GM10847 (cell line): ENCODE data around the gene LAMA2.

ENCODE experiments used
- POLR2A ChIP-seq: IDR thresholded peaks from 2 replicates; pipeline ENCODE4 v1.6.1; 2011; ENCODE audit not compliant: insufficient read length; ENCODE audit errors: extremely low read depth

LAMA2 gene

GRCh38 chr6:129476810-129477209 lies 593.9 kb downstream of the LAMA2 start:
- TF ChIP-seq POLR2A = no peak

- TF ChIP-seq POLR2A = no peak
These were observed 595.4 kb downstream of the LAMA2 start for GRCh38 chr6:129478379-129478778.

GRCh38 chr6:129481706-129482105 lies 598.8 kb downstream of the LAMA2 start:
- no peak for TF ChIP-seq POLR2A

DNA sequence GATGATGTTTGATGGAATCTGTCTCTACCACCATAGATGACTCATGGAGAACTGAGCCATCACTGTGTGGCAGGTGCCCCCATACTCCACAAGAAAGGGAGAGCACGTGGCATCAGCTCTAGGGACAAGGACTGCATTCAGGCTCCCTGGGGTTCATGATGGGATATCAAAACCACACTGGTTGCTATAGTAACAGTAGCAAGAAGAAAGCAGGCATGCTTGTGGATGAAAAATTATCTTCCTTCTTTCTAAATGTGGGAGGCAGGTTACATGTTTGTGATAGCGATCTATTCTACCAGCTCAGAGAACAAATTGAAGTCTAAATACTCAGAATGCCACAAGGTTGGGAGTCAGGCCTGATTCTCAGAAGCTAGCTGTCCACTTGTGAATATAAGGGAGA lies 602.8 kb downstream of the LAMA2 start:
- no peak for TF ChIP-seq POLR2A

DNA sequence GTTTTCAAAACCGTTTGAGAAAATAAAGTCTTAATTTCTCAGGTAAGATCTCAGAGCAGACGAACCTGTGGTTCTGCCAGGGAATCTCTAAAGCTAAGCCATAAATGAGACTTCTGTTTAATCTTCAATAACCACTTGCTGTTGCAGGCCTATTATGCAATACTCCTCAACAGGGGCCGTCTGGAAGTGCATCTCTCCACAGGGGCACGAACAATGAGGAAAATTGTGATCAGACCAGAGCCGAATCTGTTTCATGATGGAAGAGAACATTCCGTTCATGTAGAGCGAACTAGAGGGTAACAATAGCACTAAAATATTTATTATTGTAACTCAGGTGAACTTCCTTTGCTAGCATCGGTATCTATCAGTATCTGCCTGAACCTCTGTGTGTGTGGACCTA lies 603.4 kb downstream of the LAMA2 start:
- no peak for TF ChIP-seq POLR2A

DNA sequence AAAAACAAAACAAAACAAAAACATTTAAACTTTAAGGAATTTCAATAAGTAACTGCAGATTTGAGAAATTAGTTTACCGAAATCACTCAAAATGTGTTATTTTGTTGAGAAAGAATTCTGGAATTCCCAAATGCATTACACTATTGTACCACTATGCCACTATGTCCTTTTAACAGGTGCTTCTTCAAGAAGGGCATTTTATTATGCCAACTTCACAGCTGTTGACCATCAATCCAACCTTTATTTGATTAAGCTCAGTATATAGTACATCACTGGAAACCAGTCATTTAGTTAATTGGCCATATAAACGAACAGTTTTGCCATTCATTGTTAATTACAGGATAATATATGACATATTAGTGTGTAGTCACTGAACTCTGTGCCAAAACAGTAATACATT lies 605.4 kb downstream of the LAMA2 start:
- TF ChIP-seq POLR2A = no peak

- TF ChIP-seq POLR2A = no peak
These were observed 606.4 kb downstream of the LAMA2 start for GRCh38 chr6:129489215-129489765.

DNA sequence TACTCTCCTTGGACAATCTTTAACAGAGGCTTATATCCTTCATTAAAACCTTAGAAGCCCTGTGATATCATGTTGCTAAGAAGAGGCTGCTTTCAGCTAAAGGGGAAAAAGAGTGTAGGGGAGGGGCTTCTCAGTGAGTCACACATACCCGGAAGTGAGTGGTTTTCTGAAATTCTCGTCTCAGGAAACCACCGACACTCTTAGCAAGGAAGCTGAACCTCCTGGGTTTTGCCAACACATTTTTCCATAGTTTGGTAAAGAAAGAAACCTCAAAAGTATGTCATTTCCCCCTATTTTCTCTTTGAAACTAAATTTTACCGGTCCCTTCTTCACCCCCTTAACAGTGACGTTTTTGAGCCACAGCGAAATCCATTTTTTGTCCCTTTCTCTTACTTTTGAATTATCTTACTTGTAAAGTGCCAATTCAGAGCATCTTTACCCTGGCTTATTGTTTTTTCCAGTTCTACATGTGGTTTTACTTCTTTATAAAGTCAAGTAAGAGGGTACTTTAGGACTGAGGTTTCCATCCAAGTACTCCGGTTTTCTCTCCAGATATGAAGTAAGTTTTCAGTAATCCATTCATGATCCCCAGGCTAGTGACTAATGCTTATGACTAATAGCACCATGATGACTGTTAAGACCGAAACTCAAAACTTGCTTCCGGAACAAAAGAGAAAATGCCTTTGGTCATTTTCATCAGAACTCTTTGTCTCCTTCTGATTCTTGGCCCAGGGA lies 607.8 kb downstream of the LAMA2 start:
- TF ChIP-seq POLR2A = no peak

GRCh38 chr6:129491436-129491835 lies 608.5 kb downstream of the LAMA2 start:
- no peak for TF ChIP-seq POLR2A

- TF ChIP-seq POLR2A = no peak
These were observed 609.3 kb downstream of the LAMA2 start for GRCh38 chr6:129492260-129492659.

DNA sequence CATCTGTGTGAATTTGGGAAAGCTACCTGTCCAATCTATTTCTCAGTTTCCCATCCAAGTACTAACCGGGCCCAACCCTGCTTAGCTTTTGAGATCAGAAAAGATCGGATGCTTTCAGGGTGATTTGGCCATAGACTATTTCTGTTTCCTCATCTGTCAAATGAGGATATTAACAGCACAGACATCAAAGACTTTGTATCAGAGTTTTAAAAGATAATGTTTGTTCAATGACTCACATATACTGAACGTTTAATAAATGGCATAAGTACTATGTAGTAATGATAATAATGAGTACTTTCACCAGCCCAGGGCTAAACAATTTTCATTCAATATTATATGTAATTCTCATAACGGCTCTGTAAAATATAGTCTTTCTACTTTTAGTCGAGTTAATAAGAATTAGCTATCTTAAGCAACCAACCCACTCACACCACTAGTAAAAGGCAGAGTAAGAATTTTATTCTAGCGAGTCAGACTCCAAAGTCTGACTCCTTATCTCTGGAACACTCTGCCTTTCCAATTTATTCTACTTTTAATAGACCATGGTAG lies 610.5 kb downstream of the LAMA2 start:
- no peak for TF ChIP-seq POLR2A

- TF ChIP-seq POLR2A = no peak
These were observed 611.2 kb downstream of the LAMA2 start for GRCh38 chr6:129494099-129494498.

DNA sequence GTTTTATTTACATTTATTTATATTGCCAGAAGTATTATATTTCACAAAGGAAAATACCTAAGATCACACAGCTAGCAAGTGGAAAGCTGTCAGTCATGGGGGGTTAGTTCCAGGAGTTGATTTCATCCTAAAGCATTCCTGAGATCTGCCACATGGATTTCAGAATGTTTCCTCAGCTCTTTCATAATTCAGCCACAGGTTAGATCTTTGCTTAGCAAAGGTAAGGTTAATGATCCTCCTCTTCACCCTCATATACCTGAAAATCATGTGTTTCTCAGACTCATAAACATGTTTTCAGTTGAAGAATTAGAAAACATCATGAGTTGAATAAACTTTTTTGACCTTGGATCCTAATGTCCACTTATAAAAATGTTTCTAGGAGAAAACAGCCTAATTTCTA lies 611.6 kb downstream of the LAMA2 start:
- TF ChIP-seq POLR2A = no peak

GRCh38 chr6:129495652-129496051 lies 612.7 kb downstream of the LAMA2 start:
- TF ChIP-seq POLR2A = no peak

- no peak for TF ChIP-seq POLR2A
These were observed 614.8 kb downstream of the LAMA2 start for GRCh38 chr6:129497481-129498441.

- TF ChIP-seq POLR2A = no peak
These were observed 615.6 kb downstream of the LAMA2 start for GRCh38 chr6:129498541-129498940.
